CD14-positive monocyte (primary cell): ENCODE data around the gene MTMR1. TPM values are rescaled to one million over a fixed set of nuclear protein-coding genes. Genes with fewer than 3 reads are reported as not detected.

Experiments used
- DNase-seq, 3 donors: peaks; one replicate each; pipeline ENCODE4 v3.0.0-alpha.2; 2011 to 2022
- H2AFZ ChIP-seq: 2 replicates; pipeline ENCODE4 v1.6.0; 2012; ENCODE audit warnings: mild to moderate bottlenecking, low read depth, low read length, inconsistent platforms; ENCODE audit not compliant: insufficient read depth, poor library complexity, severe bottlenecking
- H3K27ac ChIP-seq, 2 donors: 1 replicate in 1 of 2; 2 replicates in 1 of 2; pipeline ENCODE4 v1.5.1; 2012 to 2013; ENCODE audit warnings: low read length in 2 of 2, control low read depth in 1 of 2, inconsistent platforms in 1 of 2, low read depth in 1 of 2, mild to moderate bottlenecking in 1 of 2
- H3K27me3 ChIP-seq, 2 donors: one replicate each; pipeline versions ENCODE4 v1.6.0 to v1.6.1; 2011 to 2013; ENCODE audit warnings: low read length in 2 of 2; ENCODE audit not compliant: control insufficient read depth in 2 of 2, insufficient read depth in 2 of 2
- H3K36me3 ChIP-seq, 2 donors: replicated peaks in 1 of 2; 1 replicate in 1 of 2; 2 replicates in 1 of 2; pipeline versions ENCODE4 v1.5.1 to v1.6.1; 2012 to 2013; ENCODE audit warnings: low read length in 2 of 2, control low read depth in 1 of 2, inconsistent platforms in 1 of 2, mild to moderate bottlenecking in 1 of 2; ENCODE audit not compliant: insufficient read depth in 2 of 2, control insufficient read depth in 1 of 2
- H3K4me1 ChIP-seq, 2 donors: 1 replicate in 1 of 2; 2 replicates in 1 of 2; pipeline versions ENCODE4 v1.5.1 to v1.6.1; 2012 to 2013; ENCODE audit warnings: low read length in 2 of 2, control low read depth in 1 of 2, inconsistent platforms in 1 of 2, mild to moderate bottlenecking in 1 of 2, moderate library complexity in 1 of 2; ENCODE audit not compliant: insufficient read depth in 2 of 2, control insufficient read depth in 1 of 2
- H3K4me2 ChIP-seq: replicated peaks from 2 replicates; pipeline ENCODE3; 2012; ENCODE audit warnings: low read length, moderate library complexity, mild to moderate bottlenecking; ENCODE audit not compliant: poor library complexity, severe bottlenecking; ENCODE audit errors: extremely low read depth
- H3K4me3 ChIP-seq, 3 experiments: fragments of 200-600 bp in 1 of 3; sonication (generic) in 1 of 3; replicated peaks in 1 of 3; 1 replicate in 2 of 3; 2 replicates in 1 of 3; pipeline ENCODE4 v1.5.1; 2011 to 2013; ENCODE audit warnings: low read length in 3 of 3, mild to moderate bottlenecking in 3 of 3, control low read depth in 2 of 3, low read depth in 2 of 3, inconsistent platforms in 1 of 3, moderate library complexity in 1 of 3
- H3K79me2 ChIP-seq: 2 replicates; pipeline ENCODE4 v1.6.0; 2012; ENCODE audit warnings: mild to moderate bottlenecking, control low read depth, inconsistent platforms, low read length, moderate library complexity; ENCODE audit not compliant: insufficient read depth
- H3K9ac ChIP-seq: 2 replicates; pipeline ENCODE4 v1.6.0; 2017; ENCODE audit warnings: low read length, mild to moderate bottlenecking; ENCODE audit not compliant: insufficient read depth, poor library complexity, severe bottlenecking
- H3K9me3 ChIP-seq, 2 donors: replicated peaks in 1 of 2; 1 replicate in 1 of 2; 2 replicates in 1 of 2; pipeline versions ENCODE4 v1.5.1 to v1.6.1; 2012 to 2013; ENCODE audit warnings: low read length in 2 of 2, control low read depth in 1 of 2; ENCODE audit not compliant: control insufficient read depth in 1 of 2, insufficient read depth in 1 of 2
- H4K20me1 ChIP-seq: 2 replicates; pipeline ENCODE4 v1.6.0; 2012; ENCODE audit warnings: mild to moderate bottlenecking, low read length, control low read depth, moderate library complexity; ENCODE audit not compliant: insufficient read depth
- H3K27ac Mint-ChIP-seq, 7 donors: one replicate each; pipeline ENCODE4 v1.8.0; 2020; ENCODE audit warnings: mild to moderate bottlenecking in 7 of 7, mixed read lengths in 7 of 7, moderate library complexity in 6 of 7, inconsistent platforms in 2 of 7
- H3K27me3 Mint-ChIP-seq, 3 donors: one replicate each; pipeline ENCODE4 v1.8.0; 2021 to 2022; ENCODE audit warnings: low read depth in 3 of 3, mild to moderate bottlenecking in 3 of 3, mixed read lengths in 3 of 3, moderate library complexity in 3 of 3, inconsistent platforms in 1 of 3
- H3K36me3 Mint-ChIP-seq, 2 donors: one replicate each; pipeline ENCODE4 v1.8.0; 2020; ENCODE audit warnings: mixed read lengths in 2 of 2, inconsistent platforms in 1 of 2, mild to moderate bottlenecking in 1 of 2
- H3K4me1 Mint-ChIP-seq: one replicate; pipeline ENCODE4 v1.8.0; 2020; ENCODE audit warnings: mild to moderate bottlenecking, mixed read lengths
- H3K4me3 Mint-ChIP-seq, 2 donors: one replicate each; pipeline ENCODE4 v1.8.0; 2020; ENCODE audit warnings: mild to moderate bottlenecking in 2 of 2, mixed read lengths in 2 of 2, moderate library complexity in 1 of 2
- H3K9me3 Mint-ChIP-seq, 7 donors: one replicate each; pipeline ENCODE4 v1.8.0; 2020 to 2022; ENCODE audit warnings: mixed read lengths in 7 of 7, mild to moderate bottlenecking in 6 of 7, moderate library complexity in 6 of 7, inconsistent platforms in 2 of 7
- CTCF ChIP-seq: fragments of 200-600 bp; IDR thresholded peaks from one replicate; pipeline ENCODE4 v1.8.0; 2022; ENCODE audit warnings: antibody characterized with exemption, mild to moderate bottlenecking
- WGBS: methylation state at CpG from one replicate; pipeline ENCODE4 v1.1.5; 2013; ENCODE audit warnings: missing lambda C conversion rate; ENCODE audit not compliant: insufficient coverage; 5-methylcytosine and 5-hydroxymethylcytosine counted together
- intact Hi-C, 2 donors: fragments of 100-400 bp; cut with micrococcal nuclease; formaldehyde crosslinking; loops; one replicate each; pipeline versions ENCODE4 v1.15.0 to v1.15.1; 2023
- polyA plus RNA-seq, 3 donors: library from polyadenylated mRNA; depleted of rRNA in 1 of 3; unstranded in 2 of 3; stranded (reverse) in 1 of 3; fragments of 300-500 nt in 2 of 3; fragments of >200 nt in 1 of 3; fragmentation: Illumina TruSeq in 2 of 3; gene quantifications; 1 replicate in 2 of 3; 2 replicates in 1 of 3; pipeline ENCODE4 v1.2.3, GENCODE V29; 2012 to 2021

Gene MTMR1
- polyA plus RNA-seq, 3 donors: 5.8 to 16.6 (median 6.1) TPM

GRCh38 chrX:150688911-150689451 lies 4.2 kb upstream of the MTMR1 start:
- peaks cover 0 to 5% (median 0%) of the 10 kb centered on the region in 3 donors for H3K27me3 Mint-ChIP-seq
- H3K4me3 Mint-ChIP-seq: no peak overlapping the region
- Histone ChIP-seq H3K27ac (no peak overlapping the region), H3K4me3 (no peak overlapping the region), H3K4me1 (peaks cover 14 to 16% of the 10 kb centered on the region in 2 donors), H3K9ac (no peak overlapping the region), H2AFZ (no peak overlapping the region), H3K9me3 (peaks cover 0 to 4% of the 10 kb centered on the region in 2 donors), H4K20me1 (no peaks in the 10 kb centered on the region), H3K36me3 (no peaks in the 10 kb centered on the region), H3K27me3 (no peaks in the 10 kb centered on the region), H3K4me2 (no peak overlapping the region), H3K79me2 (no peaks in the 10 kb centered on the region)
- H3K9me3 Mint-ChIP-seq: peaks cover 0 to 6% (median 0%) of the 10 kb centered on the region in 7 donors
- H3K27ac Mint-ChIP-seq: no peak overlapping the region
- H3K36me3 Mint-ChIP-seq: peaks cover 0 to 2% of the 10 kb centered on the region in 2 donors
- peaks cover 26% of the 10 kb centered on the region for H3K4me1 Mint-ChIP-seq
- intact Hi-C loops: no loop called here
- no peak for TF ChIP-seq CTCF
- WGBS: no CpG with 5 or more reads among the region's 5 CpGs
- DNase-seq: no peak

- Mint-ChIP-seq H3K27ac (no peak overlapping the region), H3K36me3 (peaks cover 0 to 2% of the 10 kb centered on the region in 2 donors), H3K4me3 (no peak overlapping the region), H3K4me1 (peaks cover 35% of the 10 kb centered on the region), H3K9me3 (peaks cover 0 to 6% (median 0%) of the 10 kb centered on the region in 7 donors), H3K27me3 (peaks cover 0 to 6% (median 0%) of the 10 kb centered on the region in 3 donors)
- H3K36me3 ChIP-seq: no peaks in the 10 kb centered on the region
- no peak for TF ChIP-seq CTCF
- H4K20me1 ChIP-seq: no peaks in the 10 kb centered on the region
- peak in 1 of 3 donors; percentile 19 for DNase-seq
- intact Hi-C loops: no loop called here
- no peak overlapping the region for H2AFZ ChIP-seq
- no peak overlapping the region for H3K27ac ChIP-seq
- no peaks in the 10 kb centered on the region for H3K79me2 ChIP-seq
- H3K4me3 ChIP-seq: no peak overlapping the region
- no peaks in the 10 kb centered on the region for H3K27me3 ChIP-seq
- peaks cover 0 to 4% of the 10 kb centered on the region in 2 donors for H3K9me3 ChIP-seq
- no peak overlapping the region for H3K9ac ChIP-seq
- H3K4me2 ChIP-seq: no peak overlapping the region
- peaks cover 26 to 27% of the 10 kb centered on the region in 2 donors for H3K4me1 ChIP-seq
These were observed 3.1 kb upstream of the MTMR1 start for GRCh38 chrX:150690126-150690525.
